Measurements from ENCODE around the gene MYO7B. TPM values are rescaled to one million over a fixed set of nuclear protein-coding genes. Genes with fewer than 3 reads are reported as not detected.

The MYO7B gene
- total RNA-seq, 2 donors from 2014 or later = not detected

GRCh38 chr2:127623388-127624319 is 88.2 kb downstream of the MYO7B start:
- ATAC-seq = no peak
- Mint-ChIP-seq H3K4me1 (ENCODE audit: low read depth in 2 of 2) (peaks cover 0 to 3% of the 10 kb centered on the region in 2 donors), H3K27me3 (peaks cover 0 to 7% of the 10 kb centered on the region in 2 donors), H3K36me3 (no peaks in the 10 kb centered on the region), H3K4me3 (no peak overlapping the region), H3K27ac (no peak overlapping the region), H3K9me3 (no peaks in the 10 kb centered on the region)
- DNase-seq (ENCODE audit: low spot score) = peak; percentile 60

GRCh38 chr2:127624320-127624755 is 88.9 kb downstream of the MYO7B start:
- Mint-ChIP-seq H3K4me1 (ENCODE audit: low read depth in 2 of 2) (peaks cover 0 to 3% of the 10 kb centered on the region in 2 donors), H3K27ac (no peak overlapping the region), H3K9me3 (no peaks in the 10 kb centered on the region), H3K27me3 (peaks cover 0 to 6% of the 10 kb centered on the region in 2 donors), H3K36me3 (no peaks in the 10 kb centered on the region), H3K4me3 (no peak overlapping the region)
- ATAC-seq (no peak), DNase-seq (ENCODE audit: low spot score) (peak; percentile 46)

- ATAC-seq = no peak
- no peak overlapping the region for H3K4me3 Mint-ChIP-seq
- no peak overlapping the region for H3K27ac Mint-ChIP-seq
- H3K27me3 Mint-ChIP-seq = peaks cover 0 to 3% of the 10 kb centered on the region in 2 donors
- DNase-seq (ENCODE audit: low spot score) = no peak
- H3K9me3 Mint-ChIP-seq = no peaks in the 10 kb centered on the region
- peaks cover 0 to 3% of the 10 kb centered on the region in 2 donors for H3K4me1 Mint-ChIP-seq (ENCODE audit: low read depth in 2 of 2)
- no peaks in the 10 kb centered on the region for H3K36me3 Mint-ChIP-seq
These were observed 89.5 kb downstream of the MYO7B start for GRCh38 chr2:127624756-127625571.

GRCh38 chr2:127625572-127625951 is 90.1 kb downstream of the MYO7B start:
- Mint-ChIP-seq H3K9me3 (no peaks in the 10 kb centered on the region), H3K4me3 (no peak overlapping the region), H3K27me3 (peaks cover 0 to 3% of the 10 kb centered on the region in 2 donors), H3K27ac (no peak overlapping the region), H3K36me3 (no peaks in the 10 kb centered on the region), H3K4me1 (ENCODE audit: low read depth in 2 of 2) (peaks cover 0 to 3% of the 10 kb centered on the region in 2 donors)
- ATAC-seq (no peak), DNase-seq (ENCODE audit: low spot score) (no peak)

- Mint-ChIP-seq H3K36me3 (no peaks in the 10 kb centered on the region), H3K27ac (no peak overlapping the region), H3K9me3 (no peaks in the 10 kb centered on the region), H3K4me3 (no peak overlapping the region), H3K4me1 (ENCODE audit: low read depth in 2 of 2) (peaks cover 0 to 3% of the 10 kb centered on the region in 2 donors), H3K27me3 (peaks cover 0 to 3% of the 10 kb centered on the region in 2 donors)
- ATAC-seq = no peak
- DNase-seq (ENCODE audit: low spot score) = no peak
These were observed 90.7 kb downstream of the MYO7B start for GRCh38 chr2:127626175-127626574.

GRCh38 chr2:127626917-127627739 is 91.6 kb downstream of the MYO7B start:
- Mint-ChIP-seq H3K4me1 (ENCODE audit: low read depth in 2 of 2) (no peaks in the 10 kb centered on the region), H3K36me3 (no peaks in the 10 kb centered on the region), H3K27me3 (no peaks in the 10 kb centered on the region), H3K27ac (no peak overlapping the region), H3K4me3 (no peak overlapping the region), H3K9me3 (no peaks in the 10 kb centered on the region)
- DNase-seq (ENCODE audit: low spot score) = no peak
- ATAC-seq = no peak

- H3K4me1 Mint-ChIP-seq (ENCODE audit: low read depth in 2 of 2) = no peaks in the 10 kb centered on the region
- ATAC-seq (no peak), DNase-seq (ENCODE audit: low spot score) (no peak)
- H3K36me3 Mint-ChIP-seq = no peaks in the 10 kb centered on the region
- no peak overlapping the region for H3K27ac Mint-ChIP-seq
- no peaks in the 10 kb centered on the region for H3K27me3 Mint-ChIP-seq
- no peaks in the 10 kb centered on the region for H3K9me3 Mint-ChIP-seq
- H3K4me3 Mint-ChIP-seq = no peak overlapping the region
These were observed 92.5 kb downstream of the MYO7B start for GRCh38 chr2:127627740-127628571.

GRCh38 chr2:127628767-127629614 is 93.5 kb downstream of the MYO7B start:
- no peak overlapping the region for H3K27ac Mint-ChIP-seq
- H3K36me3 Mint-ChIP-seq = no peaks in the 10 kb centered on the region
- H3K4me1 Mint-ChIP-seq (ENCODE audit: low read depth in 2 of 2) = no peaks in the 10 kb centered on the region
- H3K9me3 Mint-ChIP-seq = no peaks in the 10 kb centered on the region
- H3K4me3 Mint-ChIP-seq = no peak overlapping the region
- no peak for ATAC-seq
- no peaks in the 10 kb centered on the region for H3K27me3 Mint-ChIP-seq
- no peak for DNase-seq (ENCODE audit: low spot score)

GRCh38 chr2:127629637-127630036 is 94.2 kb downstream of the MYO7B start:
- ATAC-seq = no peak
- no peaks in the 10 kb centered on the region for H3K27me3 Mint-ChIP-seq
- no peaks in the 10 kb centered on the region for H3K36me3 Mint-ChIP-seq
- H3K4me1 Mint-ChIP-seq (ENCODE audit: low read depth in 2 of 2) = no peaks in the 10 kb centered on the region
- H3K9me3 Mint-ChIP-seq = no peaks in the 10 kb centered on the region
- H3K27ac Mint-ChIP-seq = no peak overlapping the region
- H3K4me3 Mint-ChIP-seq = no peak overlapping the region
- DNase-seq (ENCODE audit: low spot score) = no peak

GRCh38 chr2:127630096-127630863 is 94.8 kb downstream of the MYO7B start:
- no peak overlapping the region for H3K4me3 Mint-ChIP-seq
- DNase-seq (ENCODE audit: low spot score) = no peak
- H3K4me1 Mint-ChIP-seq (ENCODE audit: low read depth in 2 of 2) = no peaks in the 10 kb centered on the region
- H3K27ac Mint-ChIP-seq = no peak overlapping the region
- H3K27me3 Mint-ChIP-seq = no peaks in the 10 kb centered on the region
- no peaks in the 10 kb centered on the region for H3K9me3 Mint-ChIP-seq
- H3K36me3 Mint-ChIP-seq = no peaks in the 10 kb centered on the region
- no peak for ATAC-seq

GRCh38 chr2:127630864-127631540 is 95.5 kb downstream of the MYO7B start:
- Mint-ChIP-seq H3K27ac (no peak overlapping the region), H3K9me3 (no peaks in the 10 kb centered on the region)

More at GRCh38 chr2:127630864-127631540, 95.5 kb downstream of the MYO7B start:
- no peak overlapping the region for H3K4me3 Mint-ChIP-seq
- H3K36me3 Mint-ChIP-seq = no peaks in the 10 kb centered on the region
- DNase-seq (ENCODE audit: low spot score) (no peak), ATAC-seq (no peak)
- H3K4me1 Mint-ChIP-seq (ENCODE audit: low read depth in 2 of 2) = no peaks in the 10 kb centered on the region
- no peaks in the 10 kb centered on the region for H3K27me3 Mint-ChIP-seq
